MM.1S (cell line): ENCODE measurements around the gene PCBP2.
A peak's percentile ranks its signal among the peaks of the same experiment; 100 is the strongest.

Source experiments
- DNase-seq: peaks from one replicate; pipeline ENCODE4 v3.0.0-alpha.2; 2015
- H2AFZ ChIP-seq: fragments of 300-600 bp; sonication (generic); 2 replicates; pipeline ENCODE4 v1.6.0; 2016; ENCODE audit warnings: antibody characterized with exemption, low read length
- H3F3A ChIP-seq: fragments of 300-600 bp; sonication (generic); 2 replicates; pipeline ENCODE4 v1.6.1; 2016; ENCODE audit warnings: mild to moderate bottlenecking, antibody characterized with exemption, low read length, moderate library complexity, mixed read lengths; ENCODE audit not compliant: insufficient read depth
- H3K27ac ChIP-seq: fragments of 300-600 bp; sonication (generic); 2 replicates; pipeline ENCODE4 v1.5.1; 2016; ENCODE audit warnings: mild to moderate bottlenecking, low read length
- H3K27me3 ChIP-seq: fragments of 300-600 bp; sonication (generic); replicated peaks from 2 replicates; pipeline ENCODE4 v1.6.0; 2016; ENCODE audit warnings: low read length; ENCODE audit not compliant: insufficient read depth
- H3K36me3 ChIP-seq: fragments of 300-600 bp; sonication (generic); replicated peaks from 2 replicates; pipeline ENCODE4 v1.6.1; 2016; ENCODE audit warnings: mild to moderate bottlenecking, low read length, mixed read lengths; ENCODE audit not compliant: insufficient read depth
- H3K4me1 ChIP-seq: fragments of 300-600 bp; sonication (generic); 2 replicates; pipeline ENCODE4 v1.6.1; 2016; ENCODE audit warnings: low read length, mixed read lengths
- H3K4me2 ChIP-seq: fragments of 300-600 bp; sonication (generic); 2 replicates; pipeline ENCODE4 v1.6.0; 2016; ENCODE audit warnings: low read depth, low read length
- H3K4me3 ChIP-seq: fragments of 300-600 bp; sonication (generic); 2 replicates; pipeline ENCODE4 v1.5.1; 2016; ENCODE audit warnings: low read length, mixed read lengths
- H3K79me2 ChIP-seq: fragments of 300-600 bp; sonication (generic); 2 replicates; pipeline ENCODE4 v1.6.1; 2016; ENCODE audit warnings: mixed run types, low read length, mixed read lengths
- H3K9ac ChIP-seq: fragments of 300-600 bp; sonication (generic); 2 replicates; pipeline ENCODE4 v1.6.1; 2016; ENCODE audit warnings: low read length, mixed read lengths
- H3K9me2 ChIP-seq: fragments of 300-600 bp; sonication (generic); replicated peaks from 2 replicates; pipeline ENCODE4 v1.6.1; 2016; ENCODE audit warnings: mild to moderate bottlenecking, low read length, mixed read lengths; ENCODE audit not compliant: insufficient read depth
- H3K9me3 ChIP-seq: fragments of 300-600 bp; sonication (generic); replicated peaks from 2 replicates; pipeline ENCODE4 v1.6.1; 2016; ENCODE audit warnings: mild to moderate bottlenecking, low read length, mixed read lengths; ENCODE audit not compliant: insufficient read depth
- H4K20me1 ChIP-seq: fragments of 300-600 bp; sonication (generic); 2 replicates; pipeline ENCODE4 v1.6.1; 2016; ENCODE audit warnings: mild to moderate bottlenecking, low read length, moderate library complexity, mixed read lengths; ENCODE audit not compliant: insufficient read depth
- CTCF ChIP-seq: fragments of 300-600 bp; sonication (generic); IDR thresholded peaks from 2 replicates; pipeline ENCODE4 v1.5.1; 2016; ENCODE audit warnings: antibody characterized with exemption, low read length, mixed read lengths
- EZH2 ChIP-seq: fragments of 300-600 bp; sonication (generic); optimal IDR thresholded peaks from 2 replicates; pipeline ENCODE3; 2017; ENCODE audit warnings: low read depth, mild to moderate bottlenecking, antibody characterized with exemption, low read length, mixed read lengths
- EZH2phosphoT487 ChIP-seq: fragments of 300-600 bp; sonication (generic); IDR thresholded peaks from 2 replicates; pipeline ENCODE4 v1.6.1; 2018; ENCODE audit warnings: antibody characterized with exemption, low read length

The PCBP2 gene

GRCh38 chr12:53500142-53500775 lies 48.4 kb downstream of the PCBP2 start:
- H3K79me2 ChIP-seq, result peaks cover 57% of the 10 kb centered on the region
- no peak for TF ChIP-seq EZH2
- no peak for TF ChIP-seq CTCF
- no peak for TF ChIP-seq EZH2phosphoT487
- H3K9ac ChIP-seq, result peak overlapping the region; percentile 78
- H3K36me3 ChIP-seq, result no peaks in the 10 kb centered on the region
- no peak for DNase-seq
- peaks cover 9% of the 10 kb centered on the region for H3F3A ChIP-seq
- H3K9me2 ChIP-seq, result no peaks in the 10 kb centered on the region
- H2AFZ ChIP-seq, result peak overlapping the region; percentile 44; the same call in 1 of the 2 replicates
- no peaks in the 10 kb centered on the region for H3K9me3 ChIP-seq
- H3K27ac ChIP-seq, result peak overlapping the region; percentile 88
- no peaks in the 10 kb centered on the region for H3K27me3 ChIP-seq
- peak overlapping the region; percentile 84 for H3K4me3 ChIP-seq
- H3K4me1 ChIP-seq, result peaks cover 13% of the 10 kb centered on the region
- no peaks in the 10 kb centered on the region for H4K20me1 ChIP-seq
- H3K4me2 ChIP-seq, result peak overlapping the region; percentile 99

GRCh38 chr12:53500776-53501614 lies 49.1 kb downstream of the PCBP2 start, which contains the start of gene TARBP2:
Gene TARBP2, plus strand, starts transcription at chr12:53501283. Its CDS starts 126 bp downstream, at chr12:53501409.
- no peaks in the 10 kb centered on the region for H4K20me1 ChIP-seq
- peak within 1 kb of the TSS; percentile 100 for H3K4me2 ChIP-seq
- DNase-seq, result peak; percentile 99
- H3K27ac ChIP-seq, result peak within 1 kb of the TSS; percentile 88
- no peak for TF ChIP-seq EZH2
- no peak for TF ChIP-seq EZH2phosphoT487
- no peak for TF ChIP-seq CTCF
- no peaks in the 10 kb centered on the region for H3K27me3 ChIP-seq
- H3K9me2 ChIP-seq, result no peaks in the 10 kb centered on the region
- peaks cover 9% of the 10 kb centered on the region for H3F3A ChIP-seq
- peak within 1 kb of the TSS; percentile 84 for H3K4me3 ChIP-seq
- peak within 1 kb of the TSS; percentile 96 for H3K9ac ChIP-seq
- no peaks in the 10 kb centered on the region for H3K9me3 ChIP-seq
- no peaks in the 10 kb centered on the region for H3K36me3 ChIP-seq
- H3K79me2 ChIP-seq, result peaks cover 52% of the 10 kb centered on the region
- H3K4me1 ChIP-seq, result peaks cover 13% of the 10 kb centered on the region
- peak within 1 kb of the TSS; percentile 86 for H2AFZ ChIP-seq

- Histone ChIP-seq H3K36me3 (no peaks in the 10 kb centered on the region), H3K9me3 (no peaks in the 10 kb centered on the region), H3K27ac (peak overlapping the region; percentile 88), H3K79me2 (peaks cover 49% of the 10 kb centered on the region), H4K20me1 (no peaks in the 10 kb centered on the region), H3K4me3 (peak overlapping the region; percentile 84), H3K27me3 (no peaks in the 10 kb centered on the region), H3K9ac (peak overlapping the region; percentile 96), H3K9me2 (no peaks in the 10 kb centered on the region), H2AFZ (peak overlapping the region; percentile 86), H3K4me2 (peak overlapping the region; percentile 100), H3F3A (peaks cover 9% of the 10 kb centered on the region), H3K4me1 (peaks cover 13% of the 10 kb centered on the region)
- TF ChIP-seq EZH2, result no peak
- no peak for TF ChIP-seq CTCF
- TF ChIP-seq EZH2phosphoT487, result no peak
- DNase-seq, result no peak
Measured at GRCh38 chr12:53501615-53502181, 49.8 kb downstream of the PCBP2 start.
